Nephron (organoid): ENCODE data around the gene ZFP64.

ENCODE experiments used
- H3K27ac Mint-ChIP-seq, 3 experiments: 2 replicates each; pipeline ENCODE4 v1.8.0; 2020; ENCODE audit warnings: mixed read lengths in 3 of 3, mild to moderate bottlenecking in 2 of 3, moderate library complexity in 1 of 3
- H3K27me3 Mint-ChIP-seq: 2 replicates; pipeline ENCODE4 v1.8.0; 2021; ENCODE audit warnings: low read depth, mild to moderate bottlenecking, moderate library complexity, mixed read lengths
- H3K36me3 Mint-ChIP-seq: 2 replicates; pipeline ENCODE4 v1.8.0; 2020; ENCODE audit warnings: low read depth, mixed read lengths
- H3K4me1 Mint-ChIP-seq: 2 replicates; pipeline ENCODE4 v1.8.0; 2020; ENCODE audit warnings: mixed read lengths
- H3K4me3 Mint-ChIP-seq, 3 experiments: 2 replicates each; pipeline ENCODE4 v1.8.0; 2020; ENCODE audit warnings: mild to moderate bottlenecking in 3 of 3, mixed read lengths in 3 of 3, moderate library complexity in 2 of 3
- H3K9me3 Mint-ChIP-seq: 2 replicates; pipeline ENCODE4 v1.8.0; 2020; ENCODE audit warnings: mixed read lengths
- CTCF ChIP-seq, 3 experiments: fragments of 200-600 bp; sonication (generic); IDR thresholded peaks; one replicate each; pipeline ENCODE4 v1.5.0; 2021; ENCODE audit warnings: antibody characterized with exemption in 3 of 3; ENCODE audit not compliant: unreplicated experiment in 3 of 3

Gene ZFP64

GRCh38 chr20:52191132-52191915, at the start of gene ZFP64:
TSS of gene ZFP64 (minus strand) at chr20:52191779. CDS start at chr20:52191636, 143 bp downstream.
- Mint-ChIP-seq H3K27me3 (no peaks in the 10 kb centered on the region), H3K27ac (peak within 1 kb of the TSS; percentile 88 to 97 (median 94)), H3K4me1 (peaks cover 12% of the 10 kb centered on the region), H3K9me3 (no peaks in the 10 kb centered on the region), H3K4me3 (peak within 1 kb of the TSS; percentile 95 to 98 (median 98)), H3K36me3 (peaks cover 10% of the 10 kb centered on the region)
- peak; percentile 47 to 67 (median 66) for TF ChIP-seq CTCF (IDR thresholded peaks at IDR 0.05; ENCODE audit: unreplicated experiment in 3 of 3)

- Mint-ChIP-seq H3K27ac (no peak overlapping the region), H3K36me3 (no peaks in the 10 kb centered on the region), H3K27me3 (no peaks in the 10 kb centered on the region), H3K4me3 (no peak overlapping the region), H3K9me3 (no peaks in the 10 kb centered on the region), H3K4me1 (peaks cover 12% of the 10 kb centered on the region)
- no peak for TF ChIP-seq CTCF (IDR thresholded peaks at IDR 0.05; ENCODE audit: unreplicated experiment in 3 of 3)
Measured at GRCh38 chr20:52240802-52241201, 49.2 kb upstream of the ZFP64 start.

DNA sequence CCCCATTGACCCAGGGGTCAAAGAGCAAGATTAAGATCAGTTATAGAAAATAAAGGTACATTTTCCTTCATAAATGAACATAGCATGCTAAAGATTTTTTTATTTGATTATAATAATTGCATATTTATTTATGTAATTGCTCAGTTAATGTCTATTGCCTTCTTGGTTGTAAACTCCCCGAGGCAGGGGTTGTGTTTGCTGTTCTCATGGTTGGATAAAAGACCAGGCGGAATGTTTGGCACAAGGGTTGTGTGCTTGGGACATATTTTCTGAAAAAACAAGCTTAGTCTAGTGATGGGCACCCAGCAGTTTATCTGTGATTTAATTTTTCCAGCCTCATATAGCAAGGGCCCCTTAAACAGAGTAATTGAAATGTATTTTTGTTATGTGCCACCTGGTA, 47.5 kb upstream of the ZFP64 start:
- Mint-ChIP-seq H3K9me3 (no peaks in the 10 kb centered on the region), H3K36me3 (no peaks in the 10 kb centered on the region), H3K4me3 (no peak overlapping the region), H3K27ac (no peak overlapping the region), H3K27me3 (no peaks in the 10 kb centered on the region), H3K4me1 (peaks cover 10% of the 10 kb centered on the region)
- TF ChIP-seq CTCF (IDR thresholded peaks at IDR 0.05; ENCODE audit: unreplicated experiment in 3 of 3) = no peak

DNA sequence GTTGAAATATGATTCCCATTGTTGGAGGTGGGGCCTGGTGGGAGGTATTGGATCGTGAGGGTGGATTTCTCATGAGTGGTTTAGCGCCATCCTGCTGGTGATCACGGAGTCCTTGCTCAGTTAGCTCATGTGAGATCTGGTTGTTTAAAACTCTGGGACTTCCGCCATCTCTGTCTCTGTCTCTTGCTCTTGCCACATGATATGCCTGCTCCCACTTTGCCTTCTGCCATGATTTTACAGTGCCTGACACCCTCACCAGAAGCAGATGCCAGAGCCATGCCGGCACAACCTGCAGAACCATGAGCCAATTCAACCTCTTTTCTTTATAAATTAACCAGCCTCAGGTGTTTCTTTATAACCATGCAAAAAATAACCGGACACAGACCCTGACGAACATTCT, 44.7 kb upstream of the ZFP64 start:
- Mint-ChIP-seq H3K36me3 (no peaks in the 10 kb centered on the region), H3K27ac (no peak overlapping the region), H3K4me1 (no peaks in the 10 kb centered on the region), H3K27me3 (no peaks in the 10 kb centered on the region), H3K9me3 (no peaks in the 10 kb centered on the region), H3K4me3 (no peak overlapping the region)
- TF ChIP-seq CTCF (IDR thresholded peaks at IDR 0.05; ENCODE audit: unreplicated experiment in 3 of 3) = no peak

GRCh38 chr20:52235129-52235528, 43.5 kb upstream of the ZFP64 start:
- no peak overlapping the region for H3K27ac Mint-ChIP-seq
- no peaks in the 10 kb centered on the region for H3K36me3 Mint-ChIP-seq
- peaks cover 9% of the 10 kb centered on the region for H3K4me1 Mint-ChIP-seq
- H3K4me3 Mint-ChIP-seq = no peak overlapping the region
- H3K27me3 Mint-ChIP-seq = no peaks in the 10 kb centered on the region
- TF ChIP-seq CTCF (IDR thresholded peaks at IDR 0.05; ENCODE audit: unreplicated experiment in 3 of 3) = no peak
- H3K9me3 Mint-ChIP-seq = no peaks in the 10 kb centered on the region
